GM12878 (cell line): ENCODE data around the gene OR4K1. TPM values are rescaled to one million over a fixed set of nuclear protein-coding genes. Genes with fewer than 3 reads are reported as not detected.

Experiments used
- ATAC-seq: fragments of 200-7000 bp; cut with Tn5 transposase; 3 replicates; pipeline ENCODE4 v1.9.1; 2020; ENCODE audit warnings: mild to moderate bottlenecking, moderate library complexity
- BruUV-seq: library from RNA; stranded (reverse); fragments of 400-500 nt; replicated peaks from 2 replicates; lab custom pipeline; 2021; lab: Mats Ljungman, UMichigan
- CTCF ChIA-PET: fragments of 300-600 bp; sonication (Branson Sonifier 250); formaldehyde crosslinking; extraction: SDS; loops from one replicate; lab custom pipeline; 2021; ENCODE audit warnings: inconsistent platforms; lab: Yijun Ruan, JAX
- POLR2A ChIA-PET: fragments of 350-600 bp; formaldehyde crosslinking; extraction: SDS; loops from one replicate; lab custom pipeline; 2021; ENCODE audit warnings: inconsistent platforms; lab: Charles Lee
- RAD21 ChIA-PET: fragments of 300-600 bp; sonication (Branson Sonifier 250); formaldehyde crosslinking; loops from one replicate; lab custom pipeline; 2023; ENCODE audit warnings: antibody characterized with exemption; ENCODE audit not compliant: unreplicated experiment; lab: Charles Lee
- SMC1A ChIA-PET: fragments of 300-600 bp; sonication (Branson Sonifier 250); formaldehyde crosslinking; loops from one replicate; lab custom pipeline; 2023; ENCODE audit not compliant: unreplicated experiment, uncharacterized antibody; lab: Charles Lee
- DNase-seq: peaks from one replicate; pipeline ENCODE4 v3.0.0-alpha.2; 2011; ENCODE audit warnings: low read depth, low spot score
- FAIRE-seq: peaks from 3 replicates; lab custom pipeline; 2011; peaks lifted over from hg19 to GRCh38; lab: Jason Lieb, UNC
- H2AFZ ChIP-seq: 2 replicates; pipeline ENCODE4 v1.6.0; 2011; ENCODE audit warnings: low read depth, low read length, control low read depth; ENCODE audit not compliant: control insufficient read depth
- H3K27ac ChIP-seq: 2 replicates; pipeline ENCODE4 v1.5.1; 2011; ENCODE audit warnings: control low read depth; ENCODE audit not compliant: control insufficient read depth, insufficient read depth
- H3K27me3 ChIP-seq, 2 experiments: replicated peaks in 1 of 2; 2 replicates each; pipeline versions ENCODE4 v1.6.0 to v1.6.1; 2011; ENCODE audit warnings: low read length in 1 of 2; ENCODE audit not compliant: control insufficient read depth in 2 of 2, insufficient read depth in 2 of 2
- H3K36me3 ChIP-seq, 2 experiments: 2 replicates each; pipeline ENCODE4 v1.5.1; 2011; ENCODE audit warnings: low read length in 1 of 2; ENCODE audit not compliant: control insufficient read depth in 2 of 2, insufficient read depth in 2 of 2
- H3K4me1 ChIP-seq: 2 replicates; pipeline ENCODE4 v1.6.1; 2011; ENCODE audit warnings: mild to moderate bottlenecking, low read length, moderate library complexity, mixed read lengths; ENCODE audit not compliant: control insufficient read depth, insufficient read depth
- H3K4me2 ChIP-seq: 2 replicates; pipeline ENCODE4 v1.6.0; 2011; ENCODE audit warnings: control low read depth; ENCODE audit not compliant: control insufficient read depth, insufficient read depth
- H3K4me3 ChIP-seq: fragments of 200-600 bp; sonication (generic); 2 replicates; pipeline ENCODE4 v1.5.1; 2016
- H3K79me2 ChIP-seq: 2 replicates; pipeline ENCODE4 v1.6.0; 2011; ENCODE audit warnings: low read length; ENCODE audit not compliant: control insufficient read depth, insufficient read depth
- H3K9ac ChIP-seq: 2 replicates; pipeline ENCODE4 v1.8.0; 2011; ENCODE audit warnings: low read length, control low read depth, mixed read lengths; ENCODE audit not compliant: control insufficient read depth, insufficient read depth
- H3K9me3 ChIP-seq: replicated peaks from 3 replicates; pipeline ENCODE4 v1.5.1; 2011; ENCODE audit warnings: mild to moderate bottlenecking, low read length; ENCODE audit not compliant: control insufficient read depth, insufficient read depth
- H4K20me1 ChIP-seq: 2 replicates; pipeline ENCODE4 v1.6.0; 2011; ENCODE audit not compliant: control insufficient read depth, insufficient read depth
- CBFB ChIP-seq: IDR thresholded peaks from 2 replicates; pipeline ENCODE4 v1.6.1; 2016; ENCODE audit warnings: antibody characterized with exemption, low read depth
- CREB1 ChIP-seq: IDR thresholded peaks from 2 replicates; pipeline ENCODE4 v1.6.1; 2012; ENCODE audit warnings: low read depth, mild to moderate bottlenecking, inconsistent platforms
- GATAD2B ChIP-seq: fragments of 450-650 bp; conservative IDR thresholded peaks from 2 replicates; pipeline ENCODE4 v1.6.1; 2017; ENCODE audit warnings: low read depth, mild to moderate bottlenecking, moderate library complexity
- IRF5 ChIP-seq: fragments of 450-650 bp; IDR thresholded peaks from 2 replicates; pipeline ENCODE4 v1.6.1; 2017; ENCODE audit warnings: borderline replicate concordance
- KAT2A ChIP-seq: conservative IDR thresholded peaks from 2 replicates; pipeline ENCODE4 v1.6.1; 2011; ENCODE audit warnings: low read depth, low read length; ENCODE audit not compliant: control insufficient read depth
- NFYB ChIP-seq: IDR thresholded peaks from 2 replicates; pipeline ENCODE4 v1.6.1; 2011; ENCODE audit warnings: low read depth, mild to moderate bottlenecking, low read length, improper control_type of control experiment, moderate library complexity; ENCODE audit not compliant: insufficient read depth
- PAX5 ChIP-seq: IDR thresholded peaks from 2 replicates; pipeline ENCODE4 v1.6.1; 2011; ENCODE audit warnings: low read depth, low read length, borderline replicate concordance
- PAX8 ChIP-seq: fragments of 450-650 bp; IDR thresholded peaks from 2 replicates; pipeline ENCODE4 v1.6.1; 2017; ENCODE audit warnings: mild to moderate bottlenecking, moderate library complexity
- PML ChIP-seq: IDR thresholded peaks from 2 replicates; pipeline ENCODE4 v1.6.1; 2012; ENCODE audit warnings: low read length, inconsistent platforms
- RUNX3 ChIP-seq: IDR thresholded peaks from 2 replicates; pipeline ENCODE4 v1.6.1; 2012; ENCODE audit warnings: low read length, inconsistent platforms
- SMAD1 ChIP-seq: fragments of 450-650 bp; IDR thresholded peaks from 2 replicates; pipeline ENCODE4 v1.6.1; 2018; ENCODE audit warnings: mild to moderate bottlenecking, low read depth; ENCODE audit not compliant: partially characterized antibody
- SRF ChIP-seq, 2 experiments: IDR thresholded peaks; 2 replicates each; pipeline ENCODE4 v1.6.1; 2011; ENCODE audit warnings: low read depth in 2 of 2, low read length in 2 of 2, mild to moderate bottlenecking in 1 of 2, moderate library complexity in 1 of 2
- TBL1XR1 ChIP-seq: IDR thresholded peaks from 2 replicates; pipeline ENCODE4 v1.6.1; 2012; ENCODE audit warnings: low read depth, low read length, improper control_type of control experiment
- ZBED1 ChIP-seq: IDR thresholded peaks from 2 replicates; pipeline ENCODE4 v1.6.1; 2016; ENCODE audit warnings: borderline replicate concordance
- whole genome bisulfite sequencing: methylation state at CpG from one replicate; pipeline ENCODE4 v1.1.6; 2016; ENCODE audit warnings: low lambda C conversion rate; ENCODE audit not compliant: insufficient replicate concordance, insufficient coverage; ENCODE audit errors: missing lambda C conversion rate; 5-methylcytosine and 5-hydroxymethylcytosine counted together
- in situ Hi-C: fragments of 300-500 bp; cut with MboI; formaldehyde crosslinking; loops from 9 replicates; pipeline ENCODE4 v1.14.3; 2018; ENCODE audit warnings: mixed read lengths
- intact Hi-C: fragments of 100-400 bp; cut with micrococcal nuclease; formaldehyde crosslinking; loops from one replicate; pipeline ENCODE4 v1.14.2; 2022; ENCODE audit not compliant: unreplicated experiment
- polyA plus RNA-seq, 11 experiments: library from polyadenylated mRNA; depleted of rRNA in 4 of 11; unstranded in 6 of 11; stranded (reverse) in 5 of 11; fragments of >200 nt; fragmentation: Nextera tagmentation in 4 of 11; fragmentation: Illumina TruSeq in 1 of 11; extraction: Ambion mirVana in 4 of 11; extraction: Trizol in 1 of 11; gene quantifications; 1 replicate in 1 of 11; 2 replicates in 10 of 11; pipeline versions ENCODE4 v1.2.1 to v1.2.3, GENCODE V29; 2011 to 2016; ENCODE audit warnings: inconsistent platforms in 2 of 11, missing spikeins in 2 of 11, low read depth in 1 of 11
- total RNA-seq, 4 experiments: library from RNA; depleted of rRNA in 3 of 4; stranded (reverse); fragments of >200 nt in 3 of 4; fragmentation: Illumina TruSeq in 1 of 4; extraction: Trizol in 1 of 4; gene quantifications; 2 replicates each; pipeline versions ENCODE4 v1.2.1 to v1.2.3, GENCODE V29; 2013 to 2021
- TF ChIP-seq, protein P1 (sequence below): fragments of 450-650 bp; IDR thresholded peaks from 2 replicates; pipeline ENCODE4 v1.6.1; 2014; ENCODE audit warnings: mild to moderate bottlenecking
- TF ChIP-seq, protein P2 (sequence below): IDR thresholded peaks from 2 replicates; pipeline ENCODE4 v1.6.1; 2012; ENCODE audit warnings: improper control_type of control experiment, low read depth, low read length; ENCODE audit not compliant: insufficient replicate concordance
- TF ChIP-seq, protein P3 (sequence below): IDR thresholded peaks from 2 replicates; pipeline ENCODE4 v1.6.1; 2011; ENCODE audit warnings: mild to moderate bottlenecking, low read depth, low read length, moderate library complexity; ENCODE audit not compliant: insufficient replicate concordance

OR4K1 gene
- total and polyA plus RNA-seq, 10 of the 15 experiments (the other 5 are each of a cell fraction or from before 2014, with no cell fraction given): not detected

GRCh38 chr14:19949218-19949617 lies 18.5 kb downstream of the OR4K1 start:
- Histone ChIP-seq H3K79me2 (no peaks in the 10 kb centered on the region), H2AFZ (no peak overlapping the region), H4K20me1 (no peaks in the 10 kb centered on the region), H3K36me3 (no peaks in the 10 kb centered on the region), H3K9me3 (no peaks in the 10 kb centered on the region), H3K4me1 (no peaks in the 10 kb centered on the region), H3K27ac (no peak overlapping the region), H3K4me3 (no peak overlapping the region), H3K4me2 (no peak overlapping the region), H3K27me3 (no peaks in the 10 kb centered on the region), H3K9ac (no peak overlapping the region)
- no TSS peak for BruUV-seq
- ATAC-seq: no peak
- WGBS: 69% methylated on average over 2 of the region's 2 CpGs
- RAD21 ChIA-PET: no interaction called here
- no peak for FAIRE-seq
- intact Hi-C loops (no loop called here), in situ Hi-C loops (no loop called here)
- POLR2A ChIA-PET: no interaction called here
- CTCF ChIA-PET: no interaction called here
- SMC1A ChIA-PET: no interaction called here
- no peak for DNase-seq
- TF ChIP-seq NFYB: no peak
- no peak for TF ChIP-seq CBFB
- TF ChIP-seq IRF5: no peak
- TF ChIP-seq SMAD1: no peak
- no peak for TF ChIP-seq CREB1
- no peak for TF ChIP-seq ZBED1
- no peak for TF ChIP-seq RUNX3
- no peak for TF ChIP-seq TBL1XR1
- no peak for TF ChIP-seq KAT2A
- TF ChIP-seq, protein P1, sequence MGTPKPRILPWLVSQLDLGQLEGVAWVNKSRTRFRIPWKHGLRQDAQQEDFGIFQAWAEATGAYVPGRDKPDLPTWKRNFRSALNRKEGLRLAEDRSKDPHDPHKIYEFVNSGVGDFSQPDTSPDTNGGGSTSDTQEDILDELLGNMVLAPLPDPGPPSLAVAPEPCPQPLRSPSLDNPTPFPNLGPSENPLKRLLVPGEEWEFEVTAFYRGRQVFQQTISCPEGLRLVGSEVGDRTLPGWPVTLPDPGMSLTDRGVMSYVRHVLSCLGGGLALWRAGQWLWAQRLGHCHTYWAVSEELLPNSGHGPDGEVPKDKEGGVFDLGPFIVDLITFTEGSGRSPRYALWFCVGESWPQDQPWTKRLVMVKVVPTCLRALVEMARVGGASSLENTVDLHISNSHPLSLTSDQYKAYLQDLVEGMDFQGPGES: no peak
- TF ChIP-seq PAX8: no peak
- TF ChIP-seq SRF (IDR thresholded peaks at IDR 0.05; ENCODE audit: low read depth in 2 of 2, low read length in 2 of 2): no peak
- no peak for TF ChIP-seq PAX5
- TF ChIP-seq PML: no peak
- TF ChIP-seq GATAD2B: no peak
- TF ChIP-seq, protein P2, sequence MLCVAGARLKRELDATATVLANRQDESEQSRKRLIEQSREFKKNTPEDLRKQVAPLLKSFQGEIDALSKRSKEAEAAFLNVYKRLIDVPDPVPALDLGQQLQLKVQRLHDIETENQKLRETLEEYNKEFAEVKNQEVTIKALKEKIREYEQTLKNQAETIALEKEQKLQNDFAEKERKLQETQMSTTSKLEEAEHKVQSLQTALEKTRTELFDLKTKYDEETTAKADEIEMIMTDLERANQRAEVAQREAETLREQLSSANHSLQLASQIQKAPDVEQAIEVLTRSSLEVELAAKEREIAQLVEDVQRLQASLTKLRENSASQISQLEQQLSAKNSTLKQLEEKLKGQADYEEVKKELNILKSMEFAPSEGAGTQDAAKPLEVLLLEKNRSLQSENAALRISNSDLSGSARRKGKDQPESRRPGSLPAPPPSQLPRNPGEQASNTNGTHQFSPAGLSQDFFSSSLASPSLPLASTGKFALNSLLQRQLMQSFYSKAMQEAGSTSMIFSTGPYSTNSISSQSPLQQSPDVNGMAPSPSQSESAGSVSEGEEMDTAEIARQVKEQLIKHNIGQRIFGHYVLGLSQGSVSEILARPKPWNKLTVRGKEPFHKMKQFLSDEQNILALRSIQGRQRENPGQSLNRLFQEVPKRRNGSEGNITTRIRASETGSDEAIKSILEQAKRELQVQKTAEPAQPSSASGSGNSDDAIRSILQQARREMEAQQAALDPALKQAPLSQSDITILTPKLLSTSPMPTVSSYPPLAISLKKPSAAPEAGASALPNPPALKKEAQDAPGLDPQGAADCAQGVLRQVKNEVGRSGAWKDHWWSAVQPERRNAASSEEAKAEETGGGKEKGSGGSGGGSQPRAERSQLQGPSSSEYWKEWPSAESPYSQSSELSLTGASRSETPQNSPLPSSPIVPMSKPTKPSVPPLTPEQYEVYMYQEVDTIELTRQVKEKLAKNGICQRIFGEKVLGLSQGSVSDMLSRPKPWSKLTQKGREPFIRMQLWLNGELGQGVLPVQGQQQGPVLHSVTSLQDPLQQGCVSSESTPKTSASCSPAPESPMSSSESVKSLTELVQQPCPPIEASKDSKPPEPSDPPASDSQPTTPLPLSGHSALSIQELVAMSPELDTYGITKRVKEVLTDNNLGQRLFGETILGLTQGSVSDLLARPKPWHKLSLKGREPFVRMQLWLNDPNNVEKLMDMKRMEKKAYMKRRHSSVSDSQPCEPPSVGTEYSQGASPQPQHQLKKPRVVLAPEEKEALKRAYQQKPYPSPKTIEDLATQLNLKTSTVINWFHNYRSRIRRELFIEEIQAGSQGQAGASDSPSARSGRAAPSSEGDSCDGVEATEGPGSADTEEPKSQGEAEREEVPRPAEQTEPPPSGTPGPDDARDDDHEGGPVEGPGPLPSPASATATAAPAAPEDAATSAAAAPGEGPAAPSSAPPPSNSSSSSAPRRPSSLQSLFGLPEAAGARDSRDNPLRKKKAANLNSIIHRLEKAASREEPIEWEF: no peak
- TF ChIP-seq, protein P3, sequence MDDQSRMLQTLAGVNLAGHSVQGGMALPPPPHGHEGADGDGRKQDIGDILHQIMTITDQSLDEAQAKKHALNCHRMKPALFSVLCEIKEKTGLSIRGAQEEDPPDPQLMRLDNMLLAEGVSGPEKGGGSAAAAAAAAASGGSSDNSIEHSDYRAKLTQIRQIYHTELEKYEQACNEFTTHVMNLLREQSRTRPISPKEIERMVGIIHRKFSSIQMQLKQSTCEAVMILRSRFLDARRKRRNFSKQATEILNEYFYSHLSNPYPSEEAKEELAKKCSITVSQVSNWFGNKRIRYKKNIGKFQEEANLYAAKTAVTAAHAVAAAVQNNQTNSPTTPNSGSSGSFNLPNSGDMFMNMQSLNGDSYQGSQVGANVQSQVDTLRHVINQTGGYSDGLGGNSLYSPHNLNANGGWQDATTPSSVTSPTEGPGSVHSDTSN: no peak
